Activated B cell treated with CpG ODN at 0.5 μM for 24 hours (primary cell): Measurements from ENCODE around the gene TRAPPC10. TPM values are rescaled to one million over a fixed set of nuclear protein-coding genes. Genes with fewer than 3 reads are reported as not detected.

Experiments used
- ATAC-seq: fragments of 200-7000 bp; cut with Tn5 transposase; one replicate; pipeline ENCODE4 v1.10.0; 2021; ENCODE audit warnings: low read depth, mild to moderate bottlenecking, moderate library complexity
- CTCF ChIA-PET: fragments of 350-600 bp; sonication (Branson Sonifier 250); formaldehyde crosslinking; loops from one replicate; lab custom pipeline; 2021; ENCODE audit warnings: antibody characterized with exemption; lab: Charles Lee
- POLR2A ChIA-PET: fragments of 350-600 bp; sonication (Branson Sonifier 250); formaldehyde crosslinking; loops from one replicate; lab custom pipeline; 2021; ENCODE audit warnings: antibody characterized with exemption; lab: Charles Lee
- DNase-seq: peaks from one replicate; pipeline ENCODE4 v3.0.0; 2022
- H3K27ac Mint-ChIP-seq: one replicate; pipeline ENCODE4 v1.8.0; 2020; ENCODE audit warnings: mixed read lengths
- H3K27me3 Mint-ChIP-seq: one replicate; pipeline ENCODE4 v1.8.0; 2021; ENCODE audit warnings: mixed read lengths
- H3K36me3 Mint-ChIP-seq: one replicate; pipeline ENCODE4 v1.8.0; 2021; ENCODE audit warnings: low read depth, mixed read lengths
- H3K4me1 Mint-ChIP-seq: one replicate; pipeline ENCODE4 v1.8.0; 2021; ENCODE audit warnings: mixed read lengths
- H3K4me3 Mint-ChIP-seq: one replicate; pipeline ENCODE4 v1.8.0; 2020; ENCODE audit warnings: mild to moderate bottlenecking, mixed read lengths
- H3K9me3 Mint-ChIP-seq: one replicate; pipeline ENCODE4 v1.8.0; 2020; ENCODE audit warnings: mixed read lengths
- CTCF ChIP-seq: fragments of 200-600 bp; IDR thresholded peaks from one replicate; pipeline ENCODE4 v1.8.0; 2022; ENCODE audit warnings: antibody characterized with exemption, mild to moderate bottlenecking
- intact Hi-C: fragments of 100-400 bp; cut with micrococcal nuclease; formaldehyde crosslinking; loops from one replicate; pipeline ENCODE4 v1.15.1; 2024
- total RNA-seq: library from RNA; stranded (reverse); gene quantifications from 2 replicates; pipeline ENCODE4 v1.2.3, GENCODE V29; 2022

TRAPPC10 gene
- total RNA-seq, 1 donor from 2014 or later = 96.0 TPM

- no peaks in the 10 kb centered on the region for H3K27me3 Mint-ChIP-seq
- H3K36me3 Mint-ChIP-seq = peaks cover 14% of the 10 kb centered on the region
- ChIA-PET CTCF (interaction anchor here (1.5 kb wide), 1 partner anchor 11 kb away, joined by 3 read pairs; no protein-coding TSS in a partner anchor), POLR2A (no interaction called here)
- H3K4me3 Mint-ChIP-seq = no peak overlapping the region
- DNase-seq (no peak), ATAC-seq (no peak)
- no peaks in the 10 kb centered on the region for H3K9me3 Mint-ChIP-seq
- peaks cover 9% of the 10 kb centered on the region for H3K4me1 Mint-ChIP-seq
- intact Hi-C loops = no loop called here
- no peak overlapping the region for H3K27ac Mint-ChIP-seq
- TF ChIP-seq CTCF = no peak
These were observed 25.3 kb upstream of the TRAPPC10 start for GRCh38 chr21:43986544-43987451.

- Mint-ChIP-seq H3K4me1 (peaks cover 9% of the 10 kb centered on the region), H3K36me3 (peaks cover 9% of the 10 kb centered on the region), H3K27ac (no peak overlapping the region), H3K4me3 (no peak overlapping the region), H3K9me3 (no peaks in the 10 kb centered on the region), H3K27me3 (no peaks in the 10 kb centered on the region)
- DNase-seq (no peak), ATAC-seq (no peak)
- intact Hi-C loops = no loop called here
- POLR2A ChIA-PET = interaction anchor here (0.6 kb wide), 1 partner anchor 35 kb away, joined by 7 read pairs; no protein-coding TSS in a partner anchor
- CTCF ChIA-PET = no interaction called here
- no peak for TF ChIP-seq CTCF
These were observed 24.6 kb upstream of the TRAPPC10 start for GRCh38 chr21:43987509-43987908.

- DNase-seq (no peak), ATAC-seq (no peak)
- no peaks in the 10 kb centered on the region for H3K27me3 Mint-ChIP-seq
- H3K9me3 Mint-ChIP-seq = no peaks in the 10 kb centered on the region
- no peak for TF ChIP-seq CTCF
- H3K27ac Mint-ChIP-seq = no peak overlapping the region
- ChIA-PET CTCF (no interaction called here), POLR2A (interaction anchor here (0.6 kb wide), 1 partner anchor 34 kb away, joined by 7 read pairs; no protein-coding TSS in a partner anchor)
- no peak overlapping the region for H3K4me3 Mint-ChIP-seq
- peaks cover 9% of the 10 kb centered on the region for H3K4me1 Mint-ChIP-seq
- intact Hi-C loops = no loop called here
- H3K36me3 Mint-ChIP-seq = peaks cover 4% of the 10 kb centered on the region
These were observed 24.1 kb upstream of the TRAPPC10 start for GRCh38 chr21:43988016-43988415.

- no peak overlapping the region for H3K4me3 Mint-ChIP-seq
- ATAC-seq = no peak
- ChIA-PET POLR2A (no interaction called here), CTCF (no interaction called here)
- H3K27me3 Mint-ChIP-seq = no peaks in the 10 kb centered on the region
- H3K36me3 Mint-ChIP-seq = peaks cover under 1% of the 10 kb centered on the region
- TF ChIP-seq CTCF = no peak
- H3K4me1 Mint-ChIP-seq = peaks cover 9% of the 10 kb centered on the region
- intact Hi-C loops = no loop called here
- H3K27ac Mint-ChIP-seq = no peak overlapping the region
- H3K9me3 Mint-ChIP-seq = no peaks in the 10 kb centered on the region
- no peak for DNase-seq
These were observed 23.4 kb upstream of the TRAPPC10 start for GRCh38 chr21:43988506-43989230.

- intact Hi-C loops = no loop called here
- Mint-ChIP-seq H3K9me3 (no peaks in the 10 kb centered on the region), H3K4me3 (no peak overlapping the region), H3K36me3 (no peaks in the 10 kb centered on the region), H3K27me3 (no peaks in the 10 kb centered on the region), H3K4me1 (peaks cover 9% of the 10 kb centered on the region), H3K27ac (no peak overlapping the region)
- no peak for ATAC-seq
- ChIA-PET POLR2A (no interaction called here), CTCF (no interaction called here)
- DNase-seq = no peak
- no peak for TF ChIP-seq CTCF
These were observed 22.7 kb upstream of the TRAPPC10 start for GRCh38 chr21:43989401-43989800.
